Stimulated activated CD4-positive, alpha-beta T cell treated with anti-CD3 and anti-CD28 coated beads, TNF-alpha, amount 100 ng/mL, for 1 hour (primary cell): Measurements from ENCODE around the gene PDE7B.

Source experiments
- DNase-seq, 3 donors: peaks; one replicate each; pipeline ENCODE4 v3.0.0-alpha.2; 2020; ENCODE audit warnings: low read depth in 3 of 3, low spot score in 1 of 3

Gene PDE7B

DNA sequence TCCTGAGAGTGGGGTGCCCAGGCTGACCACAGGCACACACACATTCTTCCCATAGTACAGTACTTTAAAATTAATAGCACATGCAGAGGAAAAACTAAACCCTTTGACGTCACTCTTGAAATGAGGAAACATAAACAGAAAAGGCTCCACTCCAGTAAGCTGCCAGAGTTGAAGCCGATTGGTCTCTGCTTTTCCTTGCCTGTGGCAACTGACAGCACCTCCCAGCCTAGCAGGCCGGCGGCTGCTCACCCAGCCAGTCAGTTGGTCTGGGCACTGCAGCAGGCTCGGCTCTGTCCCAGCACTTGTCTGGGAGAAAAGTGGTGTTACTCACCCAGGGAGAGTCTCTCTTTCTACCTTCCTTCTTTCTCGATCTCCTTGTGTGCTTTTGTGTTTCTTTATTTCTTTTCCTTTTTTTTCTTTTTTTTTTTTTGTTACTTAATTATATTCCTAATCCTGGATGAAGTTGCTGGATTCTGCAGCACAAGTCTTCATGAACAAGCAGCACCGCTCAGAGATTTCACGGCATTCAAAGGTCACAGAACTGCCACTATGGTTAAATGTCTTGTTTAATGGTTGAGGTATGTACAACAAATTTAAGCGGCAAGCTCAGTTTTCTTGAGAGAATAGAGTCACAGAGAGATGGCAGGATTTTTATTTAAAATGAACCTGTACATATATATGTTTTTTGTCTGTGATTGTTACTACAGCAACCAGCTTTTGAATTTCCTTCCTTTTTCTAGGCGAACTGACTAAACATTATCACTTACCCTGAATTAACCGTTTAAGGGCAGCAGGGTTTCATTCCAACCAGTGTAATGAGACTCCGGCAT is at the start of gene PDE7B:
Gene PDE7B (plus strand): TSS at position 260 of the 830 bp plus-strand sequence.
- DNase-seq = no peak

GRCh38 chr6:135801755-135802465 is 49.6 kb upstream of the PDE7B start:
- DNase-seq = no peak

GRCh38 chr6:135810486-135810885 is 41.0 kb upstream of the PDE7B start:
- DNase-seq = no peak

DNA sequence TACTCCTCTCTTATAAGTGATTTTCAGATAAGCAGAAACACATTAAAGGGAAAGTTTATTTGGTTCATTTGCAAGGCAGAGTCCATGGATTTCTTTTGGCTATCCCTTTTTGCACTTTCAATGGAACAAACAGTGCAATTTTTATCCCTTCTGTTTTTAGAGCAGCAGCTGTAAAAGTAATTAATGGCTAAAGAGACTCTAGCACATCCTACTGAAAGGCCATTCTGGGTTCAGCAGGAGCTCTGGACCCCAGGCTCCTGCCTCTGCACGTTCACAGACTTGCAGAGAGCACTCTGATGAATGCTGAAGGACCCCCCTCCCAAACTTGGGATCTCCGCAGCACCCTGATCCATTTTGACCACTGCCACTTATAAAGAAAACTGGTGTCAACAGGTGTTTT is 40.3 kb upstream of the PDE7B start:
- no peak for DNase-seq

GRCh38 chr6:135811644-135812526 is 39.6 kb upstream of the PDE7B start:
- no peak for DNase-seq

DNA sequence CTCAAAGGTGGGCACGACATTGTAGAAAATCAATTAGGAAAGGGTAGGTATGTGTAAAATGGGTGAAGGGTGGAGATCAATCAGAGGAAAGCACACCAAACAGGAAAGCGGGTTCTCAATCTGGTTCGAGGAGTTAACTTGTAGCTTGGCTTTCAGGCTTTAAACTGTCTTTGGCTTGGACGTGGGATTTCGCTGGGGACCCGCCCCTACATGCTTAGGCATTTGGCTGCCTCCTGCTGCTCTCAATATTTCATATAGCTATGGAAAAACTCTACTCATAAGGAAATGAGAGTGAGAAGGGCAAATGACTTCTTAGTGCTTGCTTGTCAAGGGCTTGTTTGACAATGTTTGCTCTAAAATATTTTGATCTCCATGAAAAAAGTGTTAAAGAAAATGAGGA is 38.1 kb upstream of the PDE7B start:
- no peak for DNase-seq

DNA sequence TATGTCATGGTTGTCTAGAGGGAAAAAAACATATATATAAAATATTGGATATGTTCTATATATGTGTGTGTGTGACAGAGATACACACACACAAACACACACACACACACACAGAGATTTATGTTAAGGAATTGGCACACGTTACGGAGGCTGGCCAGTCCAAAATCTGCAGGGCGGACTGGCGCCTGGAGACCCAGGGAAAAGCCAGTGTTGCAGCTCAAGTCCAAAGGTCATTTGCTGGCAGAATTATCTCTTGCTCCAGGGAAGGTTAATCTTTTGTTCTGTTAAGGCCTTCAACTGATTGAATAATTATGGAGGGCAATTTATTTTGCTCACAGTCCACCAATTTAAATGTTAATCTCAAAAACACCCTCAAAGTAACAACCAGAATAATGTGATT is 37.5 kb upstream of the PDE7B start:
- DNase-seq = no peak

DNA sequence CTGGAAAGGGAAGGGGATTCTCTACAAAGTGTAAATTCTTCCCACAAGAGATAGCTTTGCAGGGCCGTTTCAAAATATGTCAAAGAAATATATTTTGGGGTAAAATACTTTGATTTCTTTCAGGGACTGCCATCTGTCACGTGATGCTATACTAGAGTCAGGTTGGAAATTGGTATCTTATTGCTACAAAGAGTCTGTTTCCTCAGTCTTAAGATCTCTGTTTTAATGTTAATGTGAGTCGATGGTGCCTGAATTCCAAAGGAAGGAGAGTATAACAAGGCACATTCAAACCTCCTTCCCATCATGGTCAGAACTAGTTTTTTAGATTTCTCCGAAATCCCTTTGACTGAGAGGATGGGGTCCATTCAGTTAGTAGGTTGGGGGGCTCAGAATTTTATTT is 36.3 kb upstream of the PDE7B start:
- DNase-seq = no peak

- DNase-seq = no peak
Measured at GRCh38 chr6:135817035-135817434, 34.5 kb upstream of the PDE7B start.

- DNase-seq = no peak
Measured at GRCh38 chr6:135819665-135820064, 31.8 kb upstream of the PDE7B start.

DNA sequence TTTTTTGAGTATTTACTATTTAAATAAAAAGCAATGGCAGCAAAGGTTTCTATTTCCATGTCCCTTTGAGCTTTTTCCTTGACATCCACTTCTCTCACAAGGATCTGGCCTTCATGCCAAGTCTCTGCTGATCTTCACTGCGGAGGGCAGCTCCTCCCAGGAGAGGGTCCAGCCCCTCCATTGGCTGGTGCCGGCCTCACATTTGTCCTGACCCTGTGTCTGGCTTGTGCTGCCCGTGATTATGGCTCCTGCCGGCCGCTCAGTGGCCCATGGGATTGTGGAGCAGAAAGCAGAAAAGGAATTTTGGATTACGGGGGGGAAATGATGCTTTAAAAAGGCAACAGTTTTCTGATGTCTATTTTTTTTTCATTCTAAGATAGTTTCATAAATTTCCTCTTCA is 31.2 kb upstream of the PDE7B start:
- DNase-seq = no peak

GRCh38 chr6:135823851-135824250 is 27.6 kb upstream of the PDE7B start:
- DNase-seq = no peak

DNA sequence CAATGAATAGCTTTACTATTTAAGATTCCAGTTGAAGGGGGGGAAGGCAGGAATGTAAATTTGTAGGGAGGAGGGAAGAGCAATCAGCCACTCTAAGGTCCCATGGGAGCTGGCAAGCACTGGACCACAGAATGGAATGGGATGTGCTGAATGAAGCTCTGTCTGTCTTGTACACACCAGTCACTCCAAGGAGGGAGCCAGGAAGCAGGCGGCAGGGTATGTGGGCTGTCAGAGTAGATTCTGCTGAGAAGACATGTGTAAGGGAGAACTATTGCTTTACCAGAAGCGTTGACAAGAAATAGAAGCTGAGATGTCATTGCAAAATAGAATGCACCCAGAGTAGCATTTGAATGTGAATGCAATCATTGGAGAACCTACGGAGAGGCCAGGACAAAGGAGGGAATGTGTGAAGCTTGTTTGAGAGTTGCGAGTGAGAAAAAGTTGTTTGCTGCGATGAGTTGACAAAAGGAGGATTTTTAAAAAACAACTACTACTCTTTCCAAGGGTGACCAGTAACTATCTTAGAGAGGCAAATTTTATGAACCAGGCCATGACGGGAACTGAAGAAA is 25.2 kb upstream of the PDE7B start:
- no peak for DNase-seq

DNA sequence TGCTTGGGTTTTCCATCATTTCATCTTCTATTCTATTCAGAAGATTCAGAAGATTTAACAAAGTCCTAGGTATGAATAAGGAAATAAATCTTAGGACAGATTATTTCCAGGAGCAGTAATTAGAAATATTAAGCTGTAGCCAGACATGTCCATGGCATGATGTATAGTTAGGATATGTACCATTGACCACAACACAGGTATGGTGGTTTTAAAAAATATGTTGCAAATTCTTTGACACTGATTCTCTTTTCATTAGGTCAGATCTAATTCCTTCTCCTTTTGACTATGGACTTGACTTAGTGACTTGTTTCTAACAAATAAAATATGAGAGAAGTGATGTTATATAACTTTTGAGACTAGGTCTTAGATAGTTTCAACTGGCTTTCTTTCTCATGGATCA is 23.5 kb upstream of the PDE7B start:
- DNase-seq = no peak

- DNase-seq = no peak
Measured at GRCh38 chr6:135830452-135830881, 21.0 kb upstream of the PDE7B start.

DNA sequence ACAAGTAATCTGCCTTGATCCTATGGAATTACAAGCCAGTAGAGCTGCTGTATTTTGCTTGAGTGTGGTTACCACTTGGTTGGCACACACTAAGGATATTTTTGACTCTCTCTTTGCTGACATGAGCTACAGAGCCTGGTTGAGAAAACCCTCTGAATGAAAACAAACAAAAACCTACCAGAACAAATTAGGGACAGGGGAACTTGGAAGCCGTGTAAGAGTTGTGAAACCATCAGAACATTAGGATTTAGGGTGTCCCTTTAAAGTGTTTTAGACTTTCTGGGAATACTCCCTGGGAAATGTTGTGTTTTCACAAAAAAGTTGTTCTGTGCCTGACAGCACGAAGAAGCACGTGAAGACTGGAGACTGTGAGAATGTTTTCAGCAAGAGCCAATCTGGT is 20.5 kb upstream of the PDE7B start:
- no peak for DNase-seq

DNA sequence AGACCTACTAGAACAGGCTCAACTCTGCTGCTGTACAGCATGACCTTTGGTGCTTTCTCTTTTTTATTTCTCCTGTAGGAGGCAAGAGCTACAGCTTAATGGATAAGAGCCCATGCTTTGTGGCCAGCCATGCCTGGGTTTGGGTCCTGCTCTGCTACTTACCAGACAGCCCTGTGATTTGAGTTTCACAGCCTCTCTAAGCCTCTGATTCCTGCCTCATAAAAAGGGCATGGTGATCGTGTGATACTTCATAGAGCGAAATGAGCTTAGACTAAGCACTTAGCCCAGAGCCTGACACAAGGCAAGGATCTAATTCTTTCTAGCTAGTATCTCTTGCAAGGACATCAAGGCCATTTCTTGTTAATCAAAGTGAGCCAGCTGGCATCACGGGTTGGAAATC is 19.3 kb upstream of the PDE7B start:
- no peak for DNase-seq

- DNase-seq = no peak
Measured at GRCh38 chr6:135833771-135834170, 17.7 kb upstream of the PDE7B start.

DNA sequence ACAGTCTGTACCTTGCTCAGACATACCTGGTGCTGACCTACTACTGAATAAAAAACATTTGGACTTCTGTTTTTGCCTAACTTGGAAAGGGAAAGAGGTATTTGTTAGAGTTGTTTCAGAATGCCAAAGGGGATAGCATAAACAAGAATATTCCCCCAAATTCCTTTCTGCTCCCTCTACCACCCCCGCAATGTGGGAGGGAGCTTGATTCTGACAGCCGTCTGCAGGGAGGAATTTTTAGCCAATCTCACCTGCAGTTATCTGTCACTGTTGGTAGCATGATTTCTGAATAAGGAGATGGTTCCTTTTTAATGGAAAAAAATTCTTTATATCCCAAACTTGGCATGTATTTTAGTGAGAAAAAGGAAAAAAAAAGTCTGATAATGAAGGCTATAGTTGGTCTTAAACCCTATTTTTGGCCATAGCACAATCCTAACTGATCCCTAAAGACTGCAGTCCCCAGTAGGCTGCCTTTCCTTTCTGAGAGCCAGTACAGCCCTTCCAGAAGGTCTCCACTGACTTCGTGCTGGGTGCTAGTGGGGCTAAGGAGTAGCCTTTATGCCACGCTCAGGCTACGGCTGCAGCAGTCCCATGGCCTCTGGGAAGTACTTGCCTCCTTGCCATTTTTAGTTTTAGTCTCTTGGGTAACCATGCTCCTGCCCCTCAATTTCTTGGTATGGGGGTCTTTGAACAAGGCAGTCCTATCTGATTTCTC is 13.6 kb upstream of the PDE7B start:
- DNase-seq = no peak

GRCh38 chr6:135839121-135839520 is 12.4 kb upstream of the PDE7B start:
- DNase-seq = no peak
